ENCODE measurements around the gene TMEM131.
"Not testable (repeated sequence)": the region's sequence is repeated elsewhere in the genome, so short reads cannot be mapped to it uniquely, and the experiment has no call there.

The TMEM131 gene

DNA sequence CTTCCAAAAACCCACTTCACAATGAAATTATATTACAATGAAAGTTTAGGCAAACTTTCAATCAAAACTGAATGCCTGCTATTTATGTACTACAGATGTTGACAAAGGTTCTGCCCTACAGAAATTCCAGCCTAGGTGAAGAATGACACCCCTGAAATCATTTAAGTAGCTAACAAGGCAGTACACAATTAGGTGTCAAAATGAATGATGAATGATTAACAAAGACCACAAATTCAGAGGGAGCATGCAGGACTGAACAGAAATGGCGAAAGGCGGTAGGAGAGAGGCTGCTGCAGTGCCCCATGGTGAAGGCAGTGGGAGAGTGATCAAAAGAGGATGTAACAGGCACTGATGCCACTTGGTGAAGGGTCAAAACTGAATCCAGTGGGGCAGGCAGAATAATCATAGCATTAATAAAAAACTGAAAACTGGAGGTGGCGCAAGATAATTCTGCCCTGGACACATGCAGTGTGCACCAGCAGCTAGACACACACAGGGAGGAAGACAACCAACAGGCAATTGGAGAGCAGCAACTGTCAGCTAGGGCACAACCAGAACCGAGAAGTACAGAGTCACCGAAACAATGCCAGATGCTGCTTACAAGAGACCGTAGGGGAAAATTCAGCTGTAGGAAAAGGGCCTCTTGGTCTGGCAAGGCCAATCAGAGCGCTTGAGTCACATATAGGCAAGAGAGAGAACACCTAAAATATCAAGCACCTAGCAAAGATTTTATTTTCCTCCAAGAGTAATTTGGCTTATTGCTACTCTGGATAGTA, 4.5 kb downstream of the TMEM131 start:
- peak in 2 of 3 experiments; percentile 27 to 70 for DNase-seq

DNA sequence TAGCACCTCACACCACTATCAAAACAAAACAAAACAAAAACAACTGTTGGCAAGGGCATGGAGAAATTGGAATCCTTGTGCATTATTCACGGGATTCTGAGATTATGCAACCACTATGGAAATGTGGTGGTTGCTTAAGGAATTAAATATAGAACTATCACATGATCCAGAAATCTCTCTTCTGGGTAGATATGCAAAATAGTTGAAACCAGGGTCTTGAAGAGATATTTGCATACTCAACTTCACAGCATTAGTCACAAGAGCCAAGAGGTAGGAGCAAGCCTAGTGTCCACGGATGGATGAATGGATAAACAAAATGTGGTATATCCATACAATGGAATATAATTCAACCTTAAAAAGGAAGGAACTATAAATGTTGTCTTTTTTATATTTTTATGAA, 7.0 kb downstream of the TMEM131 start:
- DNase-seq: no peak

DNA sequence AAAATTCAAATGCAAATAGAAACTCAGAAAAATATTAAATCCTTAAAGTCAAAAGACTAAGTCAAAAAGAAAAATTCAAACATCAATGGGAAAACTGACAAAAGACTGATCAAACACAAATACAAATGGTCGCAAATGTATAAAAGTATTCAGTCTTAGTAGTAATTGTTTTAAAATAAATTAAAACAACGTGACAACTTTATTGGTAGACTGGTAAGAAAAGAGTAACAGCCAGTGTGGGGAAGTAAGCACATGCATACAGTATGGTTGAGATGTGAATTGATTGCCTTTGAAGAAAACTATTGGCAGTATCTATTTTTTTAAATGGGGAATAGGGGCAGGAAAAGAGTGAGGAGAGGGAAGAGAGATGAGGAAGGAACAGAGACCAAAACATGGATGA, 9.8 kb downstream of the TMEM131 start:
- DNase-seq: no peak

DNA sequence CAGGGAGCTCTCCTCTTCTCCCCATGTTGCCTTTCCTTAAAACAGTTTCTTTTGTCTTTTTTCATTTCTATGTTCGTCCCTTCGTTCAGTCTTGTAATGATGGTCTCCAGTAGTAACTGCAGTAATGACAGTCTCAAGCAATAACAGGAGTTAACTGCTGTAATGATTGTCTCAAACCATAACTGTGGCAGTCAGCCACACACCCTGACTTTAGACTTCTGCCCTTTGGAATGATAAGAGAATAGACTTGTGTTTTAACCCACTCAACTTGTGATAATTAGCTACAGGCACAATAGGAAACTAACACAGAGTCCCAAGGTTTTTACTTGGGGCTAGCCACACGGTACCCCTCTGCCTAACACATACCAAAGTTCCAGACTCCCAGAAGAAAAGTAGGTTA, 12.1 kb downstream of the TMEM131 start:
- DNase-seq: no peak

DNA sequence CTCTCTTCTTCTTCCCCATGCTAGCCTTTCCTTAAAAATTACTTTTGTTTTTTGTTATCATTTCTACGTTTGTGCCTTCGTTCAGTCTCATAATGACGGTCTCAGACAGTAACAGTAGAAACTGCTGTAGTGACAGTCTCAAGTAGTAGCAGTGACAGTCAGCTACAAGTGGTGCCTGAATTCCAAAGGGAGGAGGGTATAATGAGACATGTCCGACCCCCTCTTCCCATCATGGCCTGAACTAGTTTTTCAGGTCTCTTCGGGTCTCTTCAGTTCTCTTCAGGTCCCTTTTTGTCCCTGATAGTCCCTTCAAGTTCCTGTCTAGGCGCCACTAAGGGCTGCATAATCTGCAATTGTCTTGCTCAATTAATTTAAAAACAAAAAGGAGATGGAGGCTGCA, 12.6 kb downstream of the TMEM131 start:
- DNase-seq: no peak

DNA sequence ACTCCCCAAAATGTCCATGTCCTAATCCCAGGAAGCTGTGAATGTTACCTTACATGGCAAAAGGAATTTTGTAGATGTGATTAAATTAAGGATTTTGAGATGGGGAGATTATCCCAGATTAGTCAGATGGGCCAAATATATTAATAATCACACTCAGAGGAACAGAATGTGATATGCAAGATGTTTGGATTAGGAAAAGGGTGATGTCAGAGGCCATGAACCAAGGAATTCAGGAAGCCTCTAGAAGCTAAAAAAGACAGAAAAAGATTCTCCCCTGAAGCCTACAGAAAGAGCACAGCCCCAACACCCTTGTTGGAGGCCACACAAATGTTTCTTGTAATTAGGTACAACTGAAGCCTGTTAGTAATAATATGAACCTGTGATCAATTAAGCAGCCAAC, 13.1 kb downstream of the TMEM131 start:
- DNase-seq: no peak

DNA sequence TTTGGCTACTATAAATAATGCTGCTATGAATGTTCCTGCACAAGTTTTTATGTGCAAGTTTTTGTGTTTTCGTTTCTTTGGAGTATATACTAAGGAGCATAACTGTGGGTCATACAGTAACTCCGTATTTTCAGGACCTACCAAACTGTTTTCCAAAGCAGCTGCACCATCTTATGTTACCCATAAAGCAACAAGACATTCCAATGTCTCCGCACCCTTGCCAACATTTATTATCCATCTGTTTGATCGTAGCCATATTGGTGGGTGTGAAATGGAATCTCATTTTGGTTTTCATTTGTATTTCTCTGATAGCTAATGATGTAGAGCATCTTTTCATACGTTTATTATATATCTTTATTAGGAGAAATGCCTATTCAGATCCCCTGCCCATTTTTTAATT, 13.8 kb downstream of the TMEM131 start:
- no peak for DNase-seq

DNA sequence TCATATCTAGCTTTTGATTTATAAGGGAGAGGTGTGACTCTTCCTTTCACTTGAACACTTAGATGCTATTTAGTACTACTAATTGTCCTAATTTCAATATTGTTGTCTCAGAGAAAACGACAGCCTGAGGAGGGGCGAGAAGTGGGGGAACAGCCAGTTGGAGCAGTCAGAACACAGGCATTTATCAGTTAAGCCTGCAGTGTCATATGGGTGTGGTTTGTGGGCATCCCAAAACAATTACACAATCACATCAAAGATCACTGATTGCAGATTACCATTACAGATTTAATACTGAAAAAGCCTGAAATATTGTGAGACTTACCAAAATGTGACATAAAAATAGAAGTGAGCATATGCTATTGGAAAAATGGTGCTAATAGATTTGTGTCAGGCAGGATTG, 15.8 kb downstream of the TMEM131 start:
- no peak for DNase-seq

DNA sequence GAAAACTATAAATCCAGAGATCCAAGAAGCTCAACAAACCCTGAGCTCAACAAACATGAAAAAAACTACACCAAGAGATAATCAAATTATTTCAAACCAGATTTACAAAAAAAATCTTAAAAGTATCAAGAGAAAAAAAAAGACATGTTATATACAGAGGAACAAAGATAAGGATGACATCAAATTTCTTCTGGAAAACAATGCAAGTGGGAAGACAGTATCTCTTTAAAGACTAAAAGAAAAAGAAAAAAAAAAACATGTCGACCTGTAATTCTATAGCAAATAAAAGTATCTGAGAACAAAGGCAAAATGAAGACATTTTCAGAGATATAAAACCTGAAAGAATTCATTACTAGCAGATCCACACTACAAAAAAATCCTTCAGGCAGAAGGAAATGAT, 21.3 kb downstream of the TMEM131 start:
- no peak for DNase-seq

DNA sequence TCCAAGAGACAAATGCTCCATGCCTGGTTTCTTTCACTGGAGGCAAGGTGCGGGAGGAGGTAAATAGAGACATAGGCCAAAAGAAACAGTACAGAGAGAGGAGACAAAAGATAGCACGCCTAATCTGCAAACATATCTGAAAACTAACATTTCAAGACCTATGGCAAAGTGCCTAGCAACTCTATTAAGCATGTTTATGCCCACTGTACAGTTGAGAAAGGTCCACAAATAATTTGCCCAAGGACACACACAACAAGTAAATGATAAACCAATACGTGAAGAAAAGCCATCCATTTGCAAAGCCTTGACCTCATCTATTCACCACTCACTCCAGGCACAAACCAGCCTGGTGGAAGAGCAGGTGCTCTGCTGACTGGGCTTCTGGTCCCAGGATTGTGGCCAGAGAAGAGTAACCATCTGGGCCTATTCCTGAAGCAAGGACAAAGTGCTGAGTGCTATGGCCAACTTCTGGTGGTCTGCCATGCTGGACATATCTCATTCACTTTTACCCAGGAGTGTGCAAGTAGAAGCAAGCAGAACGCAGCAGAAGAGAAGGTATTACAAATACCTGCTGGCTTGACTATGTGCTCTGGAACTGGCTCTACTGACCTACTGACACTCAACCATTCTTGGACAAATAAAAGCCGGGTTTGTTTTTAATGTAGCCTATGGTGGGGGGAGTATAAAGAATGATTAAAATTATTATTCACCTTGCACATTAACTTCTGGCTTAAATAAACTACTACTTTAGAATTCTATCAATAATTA, 25.3 kb downstream of the TMEM131 start:
- no peak for DNase-seq

DNA sequence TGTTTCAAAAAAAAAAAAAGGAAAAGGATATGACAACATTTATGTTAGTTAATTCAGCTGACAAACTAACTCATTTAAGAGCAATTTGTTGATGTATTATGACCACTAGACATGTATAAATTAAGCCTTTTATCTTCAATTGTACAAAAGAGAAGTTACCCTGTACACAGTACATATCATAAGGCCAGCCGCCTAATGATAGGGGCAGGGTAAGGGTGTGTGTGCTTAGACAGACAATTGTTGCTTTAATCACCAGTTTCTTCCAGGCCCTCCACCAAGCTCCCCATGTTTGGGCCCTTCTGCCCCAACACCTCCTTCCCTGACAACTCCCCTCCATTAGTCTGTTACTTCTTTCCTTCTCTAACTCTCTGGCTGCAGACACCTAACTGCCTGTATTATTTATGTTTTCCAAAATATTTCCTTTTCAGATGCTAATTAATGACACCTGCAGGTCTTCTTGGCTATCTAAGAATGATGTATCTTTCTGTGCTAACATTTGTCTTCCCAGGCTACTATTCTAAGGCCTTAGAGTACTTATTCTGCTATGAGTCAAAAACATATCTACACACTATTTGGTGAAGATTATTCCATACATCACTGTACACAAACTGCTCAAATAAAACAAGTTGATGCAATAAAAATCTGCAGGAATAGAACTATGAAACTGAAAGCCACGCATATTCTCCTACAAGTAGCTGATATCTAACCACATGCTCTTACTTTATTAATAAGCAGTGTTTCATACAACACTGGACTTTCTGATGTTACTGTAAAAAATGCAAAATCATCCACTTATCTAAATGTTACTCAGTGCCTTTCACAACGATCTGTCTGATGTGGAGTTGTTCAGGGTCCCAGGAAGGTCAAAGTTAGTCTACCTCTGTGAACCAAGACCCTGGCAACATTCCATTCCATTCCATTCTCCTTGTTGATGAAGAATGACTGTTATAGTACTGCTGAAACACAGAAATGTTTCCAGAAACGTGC, 26.4 kb downstream of the TMEM131 start:
- peak in 1 of 3 experiments; percentile 19 for DNase-seq

DNA sequence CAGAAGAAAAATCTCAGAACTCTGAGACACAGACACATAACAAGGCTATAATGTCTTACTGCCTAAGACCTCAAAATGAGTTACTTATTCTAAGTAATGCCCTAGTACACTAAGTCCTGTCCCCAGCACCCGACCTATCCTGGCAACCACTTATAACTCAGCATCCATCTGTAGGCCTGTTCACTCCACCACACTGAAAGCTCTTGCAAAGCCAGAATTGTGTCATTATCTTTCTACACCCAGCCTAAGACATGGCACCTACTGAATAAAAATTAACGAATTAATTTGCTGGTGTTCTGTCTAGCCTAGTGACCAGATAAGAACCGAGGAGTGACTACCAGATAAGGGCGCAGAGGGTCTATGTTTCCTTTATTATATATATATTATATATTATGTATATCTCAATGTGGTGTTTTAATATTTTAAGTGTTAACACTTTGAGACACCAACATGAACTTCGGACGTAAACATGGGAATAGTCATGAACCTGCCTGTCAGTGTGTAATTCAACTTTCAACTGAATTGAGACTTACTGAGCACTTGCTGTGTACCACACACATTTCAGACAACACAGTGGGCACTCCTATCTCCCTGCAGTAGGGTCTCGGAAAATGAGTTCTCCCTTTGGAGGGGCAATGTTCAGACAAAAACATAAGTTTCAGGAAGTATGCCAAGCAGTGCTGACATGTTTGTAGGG, 27.7 kb downstream of the TMEM131 start:
- DNase-seq: no peak

DNA sequence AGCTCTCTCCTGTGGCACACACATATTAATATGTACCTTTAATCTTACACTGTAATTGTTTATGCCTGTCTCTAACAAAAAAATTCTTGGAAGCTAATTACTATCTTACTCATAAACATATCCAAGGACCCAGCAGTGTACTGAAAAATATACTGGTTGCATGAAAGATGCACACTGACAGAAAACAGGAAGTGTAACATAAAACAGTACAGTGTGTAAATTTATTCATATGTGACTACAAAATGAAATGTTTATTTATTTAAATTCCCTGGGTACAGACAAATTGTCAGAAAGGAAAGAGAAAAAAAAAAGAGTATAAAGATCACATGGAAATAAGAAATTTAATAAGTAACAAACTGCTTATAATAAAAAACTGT, 28.5 kb downstream of the TMEM131 start:
- DNase-seq: no peak

DNA sequence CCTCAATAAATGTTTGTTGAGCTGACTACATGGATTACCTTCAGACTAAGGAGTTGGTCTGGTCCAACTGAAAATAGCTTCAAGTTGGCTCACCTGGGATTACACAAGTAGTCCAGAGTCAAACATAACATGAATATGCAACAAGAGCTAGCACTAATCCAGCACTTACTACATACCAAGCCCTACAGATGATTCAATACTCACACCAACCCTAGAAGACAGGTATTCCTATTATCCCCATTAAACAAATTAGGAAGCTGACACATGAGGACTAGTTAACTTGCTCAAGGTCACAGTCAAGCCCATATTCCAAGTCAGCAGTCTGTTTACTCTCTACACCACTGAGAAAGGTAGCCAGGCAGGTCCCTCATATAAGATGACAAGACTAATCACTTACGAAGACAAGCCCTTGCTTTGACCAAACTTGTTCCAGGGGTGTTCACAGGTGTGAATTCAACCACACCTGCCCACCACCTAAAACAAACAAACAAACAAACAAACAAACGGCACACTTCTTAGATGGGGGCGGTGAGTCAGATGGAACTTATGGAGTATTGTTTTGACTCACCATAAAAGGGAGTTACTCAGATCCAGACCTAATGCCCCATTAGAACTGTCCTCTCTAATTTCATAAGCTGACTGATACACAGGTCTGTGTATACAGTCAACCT, 29.1 kb downstream of the TMEM131 start:
- DNase-seq: peak in 1 of 3 experiments; percentile 28

DNA sequence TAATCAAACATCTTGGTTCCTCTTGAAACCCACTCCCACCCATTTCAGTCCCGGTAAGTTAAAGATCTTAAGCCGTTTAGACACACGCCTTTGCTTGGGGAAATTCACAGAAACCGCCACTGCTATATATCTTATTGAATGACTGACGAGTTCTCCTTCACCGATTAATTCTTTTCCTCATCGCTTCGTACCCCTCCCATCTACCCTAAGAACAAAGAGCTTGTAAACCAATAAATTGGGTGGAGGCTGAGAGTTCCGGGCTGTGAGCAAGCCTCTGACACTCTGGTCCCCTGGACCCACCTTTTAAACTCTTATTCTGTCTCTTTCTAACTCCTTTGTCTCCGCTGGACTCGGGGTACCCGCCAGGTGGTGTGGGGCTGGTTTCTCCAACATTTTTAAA, 30.6 kb downstream of the TMEM131 start:
- DNase-seq: no peak

DNA sequence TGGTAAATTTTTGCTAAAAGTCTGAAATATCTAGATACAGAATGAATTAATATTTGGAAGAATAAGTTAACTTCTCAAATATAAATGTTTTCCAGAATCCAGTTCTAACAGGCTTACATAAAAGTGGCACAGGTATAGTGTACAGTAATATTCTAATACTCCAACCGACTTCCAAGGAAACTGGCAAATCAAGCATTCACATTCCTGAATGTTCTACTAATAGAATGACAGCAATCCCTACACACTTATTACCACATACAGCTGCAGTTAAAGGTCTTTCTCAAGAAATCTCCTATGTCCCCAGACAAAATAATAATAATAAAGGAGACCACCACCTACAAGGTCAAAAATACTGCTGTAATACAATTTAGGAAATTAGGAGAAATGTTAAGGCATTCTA, 31.9 kb downstream of the TMEM131 start:
- DNase-seq: no peak

DNA sequence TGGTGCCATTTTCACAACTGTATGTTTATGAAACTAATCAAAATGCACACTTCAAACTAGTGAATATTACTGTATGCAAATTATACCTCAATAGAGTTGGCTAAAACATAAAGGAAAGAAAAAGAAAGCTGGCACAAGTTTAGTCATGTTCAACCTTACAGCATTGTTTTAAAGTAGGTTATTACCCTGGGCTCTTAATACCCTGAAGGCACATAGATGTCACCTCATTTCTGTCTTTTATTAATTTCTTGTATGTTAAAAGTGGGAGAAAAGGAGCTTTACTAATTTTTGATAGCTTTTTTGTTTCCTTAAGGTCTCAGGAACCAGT, 32.7 kb downstream of the TMEM131 start:
- DNase-seq: no peak

DNA sequence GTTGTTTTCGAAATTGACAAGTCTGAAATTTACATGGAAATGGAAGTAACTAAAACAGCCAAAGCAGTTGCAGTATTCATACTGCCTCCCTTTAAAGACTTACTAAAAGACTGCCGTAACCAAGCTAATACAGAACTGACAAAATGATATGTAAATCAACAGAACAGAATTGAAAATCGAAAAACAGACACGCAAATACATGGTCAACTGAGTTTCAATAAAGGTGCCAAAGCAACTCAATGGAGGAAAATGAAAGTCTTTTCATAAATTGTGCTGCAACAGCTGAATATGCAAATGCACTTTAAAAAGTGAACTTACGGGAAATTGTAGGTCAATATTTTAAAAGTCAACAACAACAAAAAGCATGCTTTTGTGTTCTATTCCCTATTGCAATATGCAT, 34.2 kb downstream of the TMEM131 start:
- no peak for DNase-seq

DNA sequence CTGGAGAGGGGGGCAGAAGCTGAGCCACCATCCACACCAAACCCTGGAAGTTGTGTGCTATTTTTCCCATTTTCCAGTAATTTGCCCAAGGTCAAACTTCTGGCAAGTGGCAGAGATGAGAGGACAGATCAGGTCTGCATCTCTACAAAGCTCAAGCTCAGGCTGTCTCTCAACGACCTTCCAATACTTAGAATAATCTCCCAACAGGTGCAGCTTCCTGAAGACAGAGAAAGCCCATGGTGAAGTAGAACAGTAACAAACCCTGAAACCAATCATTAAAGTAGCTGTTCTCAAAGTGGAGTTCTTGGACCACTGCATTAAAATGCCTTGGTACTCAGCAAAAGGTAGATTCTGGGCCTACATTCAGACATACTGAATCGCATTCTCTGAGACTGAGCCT, 37.6 kb downstream of the TMEM131 start:
- no peak for DNase-seq

DNA sequence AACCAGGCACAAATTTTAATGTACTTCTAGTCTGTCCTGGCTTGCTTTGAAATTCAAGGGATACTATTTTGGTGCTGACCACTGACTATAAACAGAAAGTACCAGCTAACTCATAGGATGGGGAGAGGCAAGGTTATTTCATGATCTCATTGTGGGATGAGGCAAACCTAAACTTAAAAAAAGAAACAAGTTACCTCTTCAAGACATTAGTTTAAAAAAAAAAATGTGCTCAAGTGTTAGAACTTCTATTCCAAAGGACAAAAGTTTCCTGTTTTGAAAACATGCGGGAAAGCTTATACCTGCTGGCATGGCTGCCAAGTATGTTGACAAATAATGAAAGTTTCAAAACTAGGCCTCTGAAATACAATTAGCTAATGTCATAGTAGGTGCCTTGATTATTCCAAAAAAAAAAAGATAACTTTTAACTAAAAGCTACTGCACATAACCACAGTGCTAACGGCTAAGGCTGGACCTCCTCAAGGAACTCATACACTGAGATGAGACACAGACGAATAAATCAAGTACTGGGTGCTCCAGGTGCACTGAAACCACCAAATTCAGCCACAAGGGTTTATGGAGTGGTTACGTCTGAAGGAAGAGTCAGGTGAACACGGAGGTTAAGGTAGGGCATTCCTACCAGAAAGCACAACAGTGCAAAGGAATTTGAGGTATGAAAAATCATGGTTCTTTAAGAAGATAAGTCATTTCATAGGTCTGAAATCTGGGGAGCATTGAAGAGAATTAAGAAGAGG, 38.1 kb downstream of the TMEM131 start:
- peak in 1 of 3 experiments; percentile 7 for DNase-seq

DNA sequence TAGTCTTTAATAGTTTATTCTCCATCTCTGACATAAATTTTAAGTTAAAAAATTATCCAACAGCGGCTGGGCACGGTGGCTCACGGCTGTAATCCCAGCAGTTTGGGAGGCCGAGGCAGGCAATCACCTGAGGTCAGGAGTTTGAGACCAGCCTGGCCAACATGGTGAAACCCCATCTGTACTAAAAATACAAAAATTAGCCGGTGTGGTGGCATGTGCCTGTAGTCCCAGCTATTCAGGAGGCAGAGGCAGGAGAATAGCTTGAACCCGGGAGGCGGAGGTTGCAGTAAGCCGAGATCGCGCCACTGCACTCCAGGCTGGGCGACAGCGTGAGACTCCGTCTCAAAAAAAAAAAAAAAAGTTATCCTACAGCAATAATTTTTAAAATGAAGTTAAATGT, 39.0 kb downstream of the TMEM131 start:
- DNase-seq: not testable (repeated sequence)

Measured in NCI-H1417 (cell line).